ENCODE measurements around the gene C16orf89. TPM values are rescaled to one million over a fixed set of nuclear protein-coding genes. Genes with fewer than 3 reads are reported as not detected.
A peak's percentile ranks its signal among the peaks of the same experiment; 100 is the strongest.

The C16orf89 gene
- total RNA-seq, 1 experiment from 2014 or later: not detected

- Mint-ChIP-seq H3K4me1 (ENCODE audit: low read depth, unreplicated experiment) (no peaks in the 10 kb centered on the region), H3K27me3 (ENCODE audit: insufficient read depth, unreplicated experiment) (peaks cover 7% of the 10 kb centered on the region), H3K9me3 (ENCODE audit: unreplicated experiment) (no peaks in the 10 kb centered on the region), H3K4me3 (ENCODE audit: unreplicated experiment) (no peak overlapping the region), H3K27ac (ENCODE audit: unreplicated experiment) (no peak overlapping the region), H3K36me3 (ENCODE audit: insufficient read depth, unreplicated experiment) (no peaks in the 10 kb centered on the region)
- H3K27me3 ChIP-seq (replicated peaks; ENCODE audit: control insufficient read depth, insufficient read depth, low read length): no peaks in the 10 kb centered on the region
- ChIA-PET POLR2A (no interaction called here), CTCF (no interaction called here)
- BruUV-seq (replicated peaks): no TSS peak
- TF ChIP-seq CTCF (IDR thresholded peaks at IDR 0.05; ENCODE audit: insufficient read depth in 1 of 2, low read depth in 1 of 2, low read length in 1 of 2, severe bottlenecking in 1 of 2, unreplicated experiment in 1 of 2): no peak
- H3K9me3 ChIP-seq: no peaks in the 10 kb centered on the region
- intact Hi-C loops (cut with micrococcal nuclease; ENCODE audit: unreplicated experiment): no loop called here
- no peaks in the 10 kb centered on the region for H3K36me3 ChIP-seq (ENCODE audit: control insufficient read depth, insufficient read depth, low read length)
- DNase-seq: no peak
- H3K4me1 ChIP-seq: no peaks in the 10 kb centered on the region
- H3K4me3 ChIP-seq (ENCODE audit: low read depth, low read length): no peak overlapping the region
Observed at GRCh38 chr16:5064915-5065314, 841 bp downstream of the C16orf89 start.

- Mint-ChIP-seq H3K36me3 (ENCODE audit: insufficient read depth, unreplicated experiment) (no peaks in the 10 kb centered on the region), H3K27ac (ENCODE audit: unreplicated experiment) (no peak overlapping the region), H3K27me3 (ENCODE audit: insufficient read depth, unreplicated experiment) (peaks cover 7% of the 10 kb centered on the region), H3K9me3 (ENCODE audit: unreplicated experiment) (no peaks in the 10 kb centered on the region), H3K4me3 (ENCODE audit: unreplicated experiment) (no peak overlapping the region), H3K4me1 (ENCODE audit: low read depth, unreplicated experiment) (no peaks in the 10 kb centered on the region)
- ChIA-PET POLR2A (no interaction called here), CTCF (no interaction called here)
- intact Hi-C loops (cut with micrococcal nuclease; ENCODE audit: unreplicated experiment): no loop called here
- no peaks in the 10 kb centered on the region for H3K4me1 ChIP-seq
- BruUV-seq (replicated peaks): no TSS peak
- TF ChIP-seq CTCF (IDR thresholded peaks at IDR 0.05; ENCODE audit: insufficient read depth in 1 of 2, low read depth in 1 of 2, low read length in 1 of 2, severe bottlenecking in 1 of 2, unreplicated experiment in 1 of 2): peak in 1 of 2 experiments; percentile 14
- H3K9me3 ChIP-seq: no peaks in the 10 kb centered on the region
- DNase-seq: no peak
- H3K4me3 ChIP-seq (ENCODE audit: low read depth, low read length): no peak overlapping the region
- no peaks in the 10 kb centered on the region for H3K27me3 ChIP-seq (replicated peaks; ENCODE audit: control insufficient read depth, insufficient read depth, low read length)
- no peaks in the 10 kb centered on the region for H3K36me3 ChIP-seq (ENCODE audit: control insufficient read depth, insufficient read depth, low read length)
Observed at GRCh38 chr16:5062790-5063765, 2.7 kb downstream of the C16orf89 start.

- Histone ChIP-seq H3K4me1 (no peaks in the 10 kb centered on the region), H3K9me3 (no peaks in the 10 kb centered on the region), H3K27me3 (replicated peaks; ENCODE audit: control insufficient read depth, insufficient read depth, low read length) (no peaks in the 10 kb centered on the region), H3K4me3 (ENCODE audit: low read depth, low read length) (no peak overlapping the region), H3K36me3 (ENCODE audit: control insufficient read depth, insufficient read depth, low read length) (no peaks in the 10 kb centered on the region)
- no peak overlapping the region for H3K4me3 Mint-ChIP-seq (ENCODE audit: unreplicated experiment)
- no peak for TF ChIP-seq CTCF (IDR thresholded peaks at IDR 0.05; ENCODE audit: insufficient read depth in 1 of 2, low read depth in 1 of 2, low read length in 1 of 2, severe bottlenecking in 1 of 2, unreplicated experiment in 1 of 2)
- BruUV-seq (replicated peaks): no TSS peak
- no peak overlapping the region for H3K27ac Mint-ChIP-seq (ENCODE audit: unreplicated experiment)
- intact Hi-C loops (cut with micrococcal nuclease; ENCODE audit: unreplicated experiment): no loop called here
- DNase-seq: no peak
- H3K4me1 Mint-ChIP-seq (ENCODE audit: low read depth, unreplicated experiment): no peaks in the 10 kb centered on the region
- H3K36me3 Mint-ChIP-seq (ENCODE audit: insufficient read depth, unreplicated experiment): no peaks in the 10 kb centered on the region
- ChIA-PET POLR2A (no interaction called here), CTCF (interaction anchor here (0.7 kb wide), 1 partner anchor 69 kb away, joined by 4 read pairs; no protein-coding TSS in a partner anchor)
- H3K9me3 Mint-ChIP-seq (ENCODE audit: unreplicated experiment): no peaks in the 10 kb centered on the region
- H3K27me3 Mint-ChIP-seq (ENCODE audit: insufficient read depth, unreplicated experiment): peaks cover 5% of the 10 kb centered on the region
Observed at GRCh38 chr16:5062051-5062450, 3.7 kb downstream of the C16orf89 start.
